ENCODE measurements around the gene PRDM16. TPM values are rescaled to one million over a fixed set of nuclear protein-coding genes. Genes with fewer than 3 reads are reported as not detected.

Gene PRDM16
- total RNA-seq, 4 donors from 2014 or later, result 0.41 to 0.95 TPM; not detected in 2

DNA sequence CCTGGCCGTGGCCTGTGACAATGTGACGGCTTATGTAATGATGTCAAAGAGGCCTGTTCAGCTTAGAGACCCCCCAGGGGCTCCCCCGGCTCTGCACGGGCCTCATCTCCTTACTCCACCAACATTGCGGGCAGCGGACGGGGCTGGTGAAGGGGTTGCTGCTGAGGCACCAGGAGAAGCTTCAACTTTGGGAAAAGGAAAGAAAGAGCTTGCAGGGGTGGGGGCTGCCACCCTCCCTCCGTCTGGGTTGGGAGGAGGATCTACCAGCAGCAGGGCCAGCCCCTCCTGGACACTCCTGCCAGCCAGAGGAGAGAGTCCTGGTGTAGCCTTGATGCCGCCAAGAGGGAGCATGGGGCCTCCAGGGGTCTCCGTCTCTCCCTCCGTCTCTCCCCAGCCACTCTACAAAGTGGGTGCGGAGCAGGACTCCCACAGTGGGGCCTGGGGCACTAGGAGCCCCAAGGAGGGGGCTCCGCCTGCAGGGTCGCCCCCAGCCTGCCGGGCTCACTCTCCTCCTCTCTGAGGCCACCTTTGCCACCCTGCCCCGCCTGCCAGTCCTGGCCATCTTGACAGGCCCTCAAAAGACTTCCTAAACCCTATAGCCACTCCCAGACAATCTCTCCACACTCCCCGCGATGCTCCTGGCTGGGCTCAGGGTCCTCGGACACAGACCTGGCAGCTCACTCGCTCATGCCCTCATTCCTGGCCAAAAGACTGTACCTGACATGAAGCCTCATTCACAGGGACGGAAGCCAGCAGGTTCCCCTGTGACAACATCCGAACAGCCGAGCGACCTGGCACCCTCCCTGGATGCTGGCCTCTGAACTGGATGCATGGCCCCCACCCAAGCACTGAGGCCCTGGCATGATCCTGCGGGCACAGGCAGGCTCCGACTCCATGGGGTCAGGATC, 255.0 kb downstream of the PRDM16 start:
- no peak overlapping the region for H3K4me3 ChIP-seq
- H3K27me3 ChIP-seq, result peaks cover 15% of the 10 kb centered on the region
- no peak for DNase-seq
- H3K36me3 ChIP-seq, result no peaks in the 10 kb centered on the region
- H3K4me1 ChIP-seq, result peaks cover 16 to 32% (median 23%) of the 10 kb centered on the region in 4 donors
- WGBS, 2 donors (ENCODE audit: low coverage in 1 of 2), result 77% methylated on average over 25 of the region's 26 CpGs; no CpG with 5 or more reads in 1 of the 2 donors
- peak overlapping the region in 2 of 4 donors; percentile 26 to 62 for H3K27ac ChIP-seq
- in situ Hi-C loops (cut with MboI; ENCODE audit: low pct_ligation_motif_present in 1 of 4, low pct_unique_long_range_greater_than_20kb in 1 of 4, low sequenced_read_pairs in 3 of 4), result no loop called here
- intact Hi-C loops (cut with DNase I; ENCODE audit: low total_unique reads), result no loop called here
- TF ChIP-seq POLR2AphosphoS5 (IDR thresholded peaks at IDR 0.05) (no peak), POLR2A (IDR thresholded peaks at IDR 0.05) (no peak), EP300 (IDR thresholded peaks at IDR 0.05; ENCODE audit: low read depth) (no peak)
- TF ChIP-seq, protein P1, sequence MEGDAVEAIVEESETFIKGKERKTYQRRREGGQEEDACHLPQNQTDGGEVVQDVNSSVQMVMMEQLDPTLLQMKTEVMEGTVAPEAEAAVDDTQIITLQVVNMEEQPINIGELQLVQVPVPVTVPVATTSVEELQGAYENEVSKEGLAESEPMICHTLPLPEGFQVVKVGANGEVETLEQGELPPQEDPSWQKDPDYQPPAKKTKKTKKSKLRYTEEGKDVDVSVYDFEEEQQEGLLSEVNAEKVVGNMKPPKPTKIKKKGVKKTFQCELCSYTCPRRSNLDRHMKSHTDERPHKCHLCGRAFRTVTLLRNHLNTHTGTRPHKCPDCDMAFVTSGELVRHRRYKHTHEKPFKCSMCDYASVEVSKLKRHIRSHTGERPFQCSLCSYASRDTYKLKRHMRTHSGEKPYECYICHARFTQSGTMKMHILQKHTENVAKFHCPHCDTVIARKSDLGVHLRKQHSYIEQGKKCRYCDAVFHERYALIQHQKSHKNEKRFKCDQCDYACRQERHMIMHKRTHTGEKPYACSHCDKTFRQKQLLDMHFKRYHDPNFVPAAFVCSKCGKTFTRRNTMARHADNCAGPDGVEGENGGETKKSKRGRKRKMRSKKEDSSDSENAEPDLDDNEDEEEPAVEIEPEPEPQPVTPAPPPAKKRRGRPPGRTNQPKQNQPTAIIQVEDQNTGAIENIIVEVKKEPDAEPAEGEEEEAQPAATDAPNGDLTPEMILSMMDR (IDR thresholded peaks at IDR 0.05), result no peak
- H3K9me3 ChIP-seq, result no peaks in the 10 kb centered on the region

GRCh38 chr1:3324704-3325535, 255.9 kb downstream of the PRDM16 start:
- WGBS, 2 donors (ENCODE audit: low coverage in 1 of 2), result 90% methylated on average over 22 of the region's 22 CpGs; no CpG with 5 or more reads in 1 of the 2 donors
- no peaks in the 10 kb centered on the region for H3K9me3 ChIP-seq
- intact Hi-C loops (cut with DNase I; ENCODE audit: low total_unique reads), result no loop called here
- H3K4me3 ChIP-seq, result no peak overlapping the region
- TF ChIP-seq POLR2A (IDR thresholded peaks at IDR 0.05) (no peak), POLR2AphosphoS5 (IDR thresholded peaks at IDR 0.05) (no peak), EP300 (IDR thresholded peaks at IDR 0.05; ENCODE audit: low read depth) (no peak)
- TF ChIP-seq, protein P1 (IDR thresholded peaks at IDR 0.05), result no peak
- in situ Hi-C loops (cut with MboI; ENCODE audit: low pct_ligation_motif_present in 1 of 4, low pct_unique_long_range_greater_than_20kb in 1 of 4, low sequenced_read_pairs in 3 of 4), result no loop called here
- no peak overlapping the region for H3K27ac ChIP-seq
- no peak for DNase-seq
- no peaks in the 10 kb centered on the region for H3K36me3 ChIP-seq
- peaks cover 12 to 28% (median 22%) of the 10 kb centered on the region in 4 donors for H3K4me1 ChIP-seq
- peaks cover 15% of the 10 kb centered on the region for H3K27me3 ChIP-seq

DNA sequence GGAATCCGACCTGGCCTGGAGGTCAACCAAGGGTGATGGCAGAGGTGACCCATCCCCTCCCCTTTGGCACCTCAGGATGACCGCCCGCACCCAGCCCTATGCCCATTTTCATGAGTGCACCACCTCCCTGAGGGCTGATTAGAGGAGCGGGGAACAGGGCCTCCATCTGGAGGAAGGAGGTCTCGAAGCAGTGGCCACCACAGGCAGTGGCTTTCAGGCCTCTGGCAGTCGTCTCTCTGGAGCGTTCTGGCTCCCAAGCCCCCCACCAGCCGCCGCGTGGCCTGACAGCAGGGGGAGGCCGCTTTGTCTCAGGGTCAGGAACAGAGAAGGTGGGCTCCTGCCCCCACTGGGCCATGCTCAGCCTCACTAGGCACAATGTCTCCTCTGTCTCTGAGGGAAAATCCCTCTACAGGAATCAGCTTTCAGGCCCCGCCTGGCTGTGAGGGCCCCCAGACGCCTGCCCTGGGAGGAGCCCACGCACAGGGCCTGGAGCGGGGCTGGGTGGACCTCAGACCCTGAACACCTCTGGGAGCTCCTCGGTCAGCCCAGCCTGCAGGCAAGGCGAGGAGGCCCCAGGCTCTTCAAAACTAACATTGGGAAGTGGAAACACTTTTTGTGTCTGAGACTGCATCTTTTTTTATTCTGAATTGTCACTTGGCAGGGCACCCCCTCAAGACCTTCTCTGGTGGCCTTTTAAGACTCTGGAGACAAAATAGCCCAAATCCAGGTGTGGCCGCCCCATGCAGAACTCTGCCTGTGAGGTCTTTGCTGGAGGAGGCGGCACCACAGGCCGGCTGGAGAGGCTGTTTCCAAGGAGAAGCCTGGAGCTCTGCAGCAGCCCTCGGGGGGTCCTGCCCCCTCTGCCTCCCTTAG, 257.7 kb downstream of the PRDM16 start:
- in situ Hi-C loops (cut with MboI; ENCODE audit: low pct_ligation_motif_present in 1 of 4, low pct_unique_long_range_greater_than_20kb in 1 of 4, low sequenced_read_pairs in 3 of 4) (no loop called here), intact Hi-C loops (cut with DNase I; ENCODE audit: low total_unique reads) (no loop called here)
- 82% methylated on average over 21 of the region's 21 CpGs; no CpG with 5 or more reads in 1 of the 2 donors for WGBS, 2 donors (ENCODE audit: low coverage in 1 of 2)
- Histone ChIP-seq H3K27me3 (peaks cover 15% of the 10 kb centered on the region), H3K4me1 (peaks cover 9 to 19% (median 15%) of the 10 kb centered on the region in 4 donors), H3K9me3 (no peaks in the 10 kb centered on the region), H3K36me3 (no peaks in the 10 kb centered on the region), H3K27ac (no peak overlapping the region), H3K4me3 (no peak overlapping the region)
- TF ChIP-seq POLR2A (IDR thresholded peaks at IDR 0.05) (no peak), EP300 (IDR thresholded peaks at IDR 0.05; ENCODE audit: low read depth) (no peak), POLR2AphosphoS5 (IDR thresholded peaks at IDR 0.05) (no peak)
- TF ChIP-seq, protein P1 (IDR thresholded peaks at IDR 0.05), result no peak
- no peak for DNase-seq
